GM12892 (cell line): ENCODE measurements around the gene EPC2.

Experiments
- DNase-seq: peaks from one replicate; pipeline ENCODE4 v3.0.0; 2011; ENCODE audit not compliant: insufficient read length
- FAIRE-seq: peaks from 2 replicates; lab custom pipeline; 2011; peaks lifted over from hg19 to GRCh38; lab: Jason Lieb, UNC
- POLR2A ChIP-seq: IDR thresholded peaks from 2 replicates; pipeline ENCODE4 v1.6.1; 2011; ENCODE audit warnings: low read depth, low read length, control low read depth
- POLR2AphosphoS5 ChIP-seq: IDR thresholded peaks from 2 replicates; pipeline ENCODE4 v1.6.1; 2011; ENCODE audit warnings: low read depth, low read length, control low read depth
- TAF1 ChIP-seq: IDR thresholded peaks from 2 replicates; pipeline ENCODE4 v1.6.1; 2011; ENCODE audit warnings: low read depth, mild to moderate bottlenecking, control low read depth, low read length, borderline replicate concordance

EPC2 gene

DNA sequence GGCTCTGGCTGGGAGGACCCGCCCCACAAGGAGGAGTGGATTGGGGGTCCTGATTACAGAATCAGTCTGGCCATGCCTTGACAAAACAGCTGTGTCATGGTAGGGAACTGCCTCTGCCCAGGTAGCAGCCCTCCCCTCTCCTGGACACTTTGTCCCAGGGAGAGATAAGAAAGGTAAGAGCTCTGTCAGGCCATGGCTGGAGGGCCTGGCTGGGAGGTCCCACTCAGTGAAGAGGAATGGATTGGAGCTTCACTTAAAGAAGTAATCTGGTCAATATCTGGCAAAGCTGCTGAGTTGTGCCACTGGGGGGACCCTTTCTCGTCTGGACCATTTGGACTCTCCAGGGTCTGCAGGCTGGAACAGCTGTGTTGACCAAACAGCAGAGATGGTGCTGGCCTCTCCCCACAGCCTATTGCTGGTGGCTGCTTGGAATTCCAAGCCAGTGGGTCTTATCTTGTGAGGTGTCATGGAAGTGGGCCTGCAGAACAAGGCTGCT lies 75.4 kb downstream of the EPC2 start:
- no peak for DNase-seq
- FAIRE-seq: no peak

DNA sequence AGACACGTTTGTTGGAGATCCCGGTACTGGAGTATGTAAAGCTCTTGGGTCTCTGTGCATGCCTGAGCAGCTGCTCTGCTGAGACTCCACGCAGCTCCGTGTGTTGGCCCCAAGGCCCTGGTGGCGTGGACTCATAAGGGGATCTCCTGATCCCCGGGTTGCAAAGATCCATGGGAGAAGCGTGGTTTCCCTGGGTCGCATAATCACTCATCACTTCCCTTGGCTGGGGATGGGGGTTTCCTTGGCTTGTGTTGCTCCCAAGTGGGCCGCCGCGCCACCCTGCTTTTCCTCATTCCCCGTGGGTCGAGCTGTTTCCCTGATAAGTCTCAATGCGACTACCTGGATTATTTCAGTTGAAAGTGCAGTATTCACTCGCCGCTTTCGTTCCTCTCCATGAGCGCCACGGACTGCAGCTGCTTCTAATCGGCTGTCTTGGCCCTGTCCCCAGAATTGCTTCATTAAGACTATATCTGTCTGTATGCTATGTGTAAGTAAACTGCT lies 76.0 kb downstream of the EPC2 start:
- FAIRE-seq: no peak
- no peak for DNase-seq
- TF ChIP-seq POLR2AphosphoS5: no peak
- TF ChIP-seq POLR2A: no peak
- TF ChIP-seq TAF1: no peak

More for the DNA sequence above, 75.4 kb downstream of the EPC2 start:
- TF ChIP-seq TAF1 (no peak), POLR2AphosphoS5 (no peak), POLR2A (no peak)

DNA sequence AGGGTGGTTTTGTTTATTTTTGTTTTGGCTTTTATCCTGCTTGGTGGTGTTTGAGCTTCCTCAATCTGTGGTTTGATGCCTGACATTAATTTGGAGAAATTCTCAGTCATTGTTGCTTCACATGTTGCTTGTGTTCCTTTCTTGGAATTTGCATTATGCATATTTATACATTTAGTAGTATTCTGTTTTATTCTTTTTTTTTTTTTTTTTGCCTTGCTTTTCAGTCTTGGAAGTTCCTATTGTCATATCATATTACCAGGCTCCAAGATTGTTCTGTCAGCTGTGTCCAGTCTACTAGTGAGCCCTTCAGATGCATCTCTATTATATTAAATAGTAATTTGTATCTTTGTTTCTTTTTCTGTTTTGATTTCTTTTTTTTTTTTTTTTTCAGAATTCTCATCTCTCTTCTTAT lies 77.0 kb downstream of the EPC2 start:
- no peak for TF ChIP-seq POLR2AphosphoS5
- TF ChIP-seq TAF1: no peak
- no peak for TF ChIP-seq POLR2A
- DNase-seq (no peak), FAIRE-seq (no peak)

DNA sequence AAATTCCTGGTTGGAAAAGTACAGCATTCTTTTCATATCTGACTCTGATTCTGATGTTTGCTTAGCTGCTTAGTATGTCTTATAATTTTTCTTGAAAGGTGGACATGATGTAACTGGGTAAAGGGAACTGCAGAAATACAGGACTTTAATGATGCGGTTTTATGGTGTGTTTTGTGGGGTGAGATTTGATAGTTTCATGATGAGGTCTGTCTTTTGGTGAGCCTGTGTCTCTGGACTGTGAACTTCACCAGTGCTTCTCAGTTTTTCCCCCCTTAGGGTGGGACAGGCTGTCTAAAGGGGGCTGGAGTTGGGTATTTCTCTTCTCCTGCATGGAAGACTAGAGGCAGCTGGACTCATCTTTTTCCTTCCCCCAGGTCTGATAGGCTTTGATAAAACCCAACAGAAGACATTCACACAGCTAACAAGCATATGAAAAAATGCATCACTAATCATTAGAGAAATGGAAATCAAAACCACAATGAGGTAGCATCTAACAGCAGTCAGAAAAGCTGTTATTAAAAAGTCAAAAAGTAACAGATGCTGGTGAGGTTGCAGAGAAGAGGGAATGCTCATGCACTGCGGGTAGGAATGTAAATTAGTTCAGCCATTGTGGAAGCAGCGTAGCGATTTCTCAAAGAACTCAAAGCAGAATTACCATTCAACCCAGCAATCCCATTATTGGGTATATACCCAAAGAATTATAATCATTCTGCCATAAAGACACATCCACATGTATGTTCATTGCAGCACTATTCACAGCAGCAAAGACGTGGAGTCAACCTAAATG lies 77.6 kb downstream of the EPC2 start:
- DNase-seq (no peak), FAIRE-seq (no peak)
- TF ChIP-seq POLR2A (no peak), TAF1 (no peak), POLR2AphosphoS5 (no peak)

DNA sequence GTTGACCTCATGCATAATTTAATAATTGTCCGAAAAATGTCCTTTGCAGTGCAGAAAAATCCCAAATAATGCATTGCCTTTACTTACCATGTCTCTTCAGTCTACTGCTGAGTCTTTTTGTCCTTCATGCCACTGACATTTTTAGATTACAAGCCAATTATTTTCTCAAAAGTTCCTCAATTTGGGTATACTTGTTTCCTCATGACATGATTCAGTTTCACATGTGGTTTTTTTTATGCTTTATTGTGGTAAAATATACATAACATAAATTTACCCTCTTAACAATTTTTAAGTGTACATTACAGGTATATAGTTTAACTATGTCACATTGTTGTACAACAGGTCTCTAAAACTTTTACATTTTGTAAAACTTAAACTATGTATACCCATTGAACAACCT lies 81.0 kb downstream of the EPC2 start:
- TF ChIP-seq POLR2A (no peak), TAF1 (no peak), POLR2AphosphoS5 (no peak)
- DNase-seq (no peak), FAIRE-seq (peak; percentile 27)

DNA sequence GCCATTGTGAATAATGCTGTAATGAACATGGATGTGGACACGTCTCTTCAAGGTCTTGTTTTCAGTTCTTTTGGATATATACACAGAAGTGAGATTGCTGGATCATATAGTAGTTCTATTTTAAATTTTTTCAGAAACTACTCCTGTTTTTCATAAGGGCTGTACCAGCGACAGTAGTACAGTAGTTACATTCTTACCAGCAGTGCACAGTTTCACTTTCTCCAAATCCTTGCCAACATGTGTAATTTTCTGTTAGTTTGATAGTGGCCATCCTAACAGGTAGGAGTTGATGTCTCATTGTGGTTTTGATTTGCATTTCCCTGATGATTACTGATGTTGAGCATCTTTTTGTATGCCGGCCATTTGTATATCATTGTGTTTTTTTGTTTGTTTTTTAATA lies 81.7 kb downstream of the EPC2 start:
- DNase-seq: no peak
- TF ChIP-seq POLR2A (no peak), POLR2AphosphoS5 (no peak), TAF1 (no peak)
- no peak for FAIRE-seq

DNA sequence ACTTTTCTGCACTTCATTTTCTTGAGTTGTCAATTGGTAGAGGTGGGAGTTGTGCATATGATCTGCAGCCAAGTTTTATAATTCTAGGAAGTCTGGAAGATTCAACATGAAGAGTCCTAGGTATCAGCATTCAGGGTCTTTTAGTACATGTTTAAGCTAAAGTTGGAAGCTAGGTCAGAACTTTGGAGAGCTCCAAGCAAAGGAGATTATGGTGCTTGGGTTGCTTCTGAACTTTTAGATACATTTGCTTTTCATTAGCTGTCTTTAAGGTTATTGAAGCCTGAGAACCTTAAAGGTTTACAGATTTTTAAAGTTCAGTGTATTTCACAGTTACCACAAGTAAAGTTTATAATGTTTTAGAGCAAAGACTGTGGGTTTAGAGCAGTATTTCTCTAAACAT lies 85.5 kb downstream of the EPC2 start:
- TF ChIP-seq TAF1 (no peak), POLR2A (no peak), POLR2AphosphoS5 (no peak)
- FAIRE-seq (no peak), DNase-seq (no peak)

DNA sequence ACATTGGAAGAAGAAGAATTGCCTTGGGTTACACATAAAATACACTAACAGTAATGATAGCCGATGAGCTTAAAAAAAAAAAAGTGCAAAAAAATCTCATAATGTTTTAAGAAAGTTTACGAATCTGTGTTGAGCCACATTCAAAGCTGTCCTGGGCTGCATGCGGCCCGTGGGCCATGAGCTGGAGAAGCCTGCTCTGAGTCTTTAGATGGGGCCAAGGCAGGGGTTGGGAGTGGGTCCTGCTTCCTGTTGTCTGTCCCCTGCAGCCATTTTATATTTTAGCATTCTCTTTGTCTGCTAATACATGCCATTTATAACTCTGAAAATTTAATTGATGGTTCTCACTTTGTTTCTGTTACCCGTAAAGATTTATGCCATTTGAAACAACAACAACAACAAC lies 93.2 kb downstream of the EPC2 start:
- FAIRE-seq: no peak
- TF ChIP-seq POLR2AphosphoS5 (no peak), POLR2A (no peak), TAF1 (no peak)

DNA sequence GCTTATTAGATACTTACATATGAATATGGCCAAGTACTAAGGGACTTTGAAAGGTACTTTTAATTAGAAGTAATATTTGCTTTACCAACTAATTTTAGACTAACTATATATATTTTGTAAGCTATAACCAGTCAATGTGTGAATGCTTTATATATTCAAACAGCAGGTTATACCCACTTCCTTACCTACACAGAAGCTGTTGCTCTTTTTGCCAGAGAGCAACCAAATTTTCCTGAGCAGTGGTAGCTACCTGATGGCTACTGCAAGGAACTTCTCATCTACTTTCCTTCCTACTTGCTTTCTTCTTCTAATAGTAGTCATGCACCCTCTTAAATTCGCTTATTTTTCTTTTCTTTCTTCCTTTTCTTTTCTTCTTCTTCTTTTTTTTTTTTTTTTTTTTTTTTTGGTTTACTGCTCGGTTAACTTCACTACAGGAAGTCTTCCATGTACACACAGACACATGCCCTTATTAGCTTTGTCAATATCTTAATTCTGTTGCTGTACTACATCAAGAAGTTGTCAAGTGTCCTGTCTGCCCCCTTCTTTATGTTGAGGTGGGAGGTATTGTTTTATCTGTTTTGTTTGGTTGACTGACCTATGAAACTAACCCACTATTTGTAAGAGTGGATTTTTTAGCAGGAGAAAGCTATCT lies 95.0 kb downstream of the EPC2 start:
- FAIRE-seq: no peak
- no peak for TF ChIP-seq POLR2AphosphoS5
- no peak for TF ChIP-seq POLR2A
- no peak for TF ChIP-seq TAF1
- DNase-seq: no peak

More for the DNA sequence above, 93.2 kb downstream of the EPC2 start:
- no peak for DNase-seq

DNA sequence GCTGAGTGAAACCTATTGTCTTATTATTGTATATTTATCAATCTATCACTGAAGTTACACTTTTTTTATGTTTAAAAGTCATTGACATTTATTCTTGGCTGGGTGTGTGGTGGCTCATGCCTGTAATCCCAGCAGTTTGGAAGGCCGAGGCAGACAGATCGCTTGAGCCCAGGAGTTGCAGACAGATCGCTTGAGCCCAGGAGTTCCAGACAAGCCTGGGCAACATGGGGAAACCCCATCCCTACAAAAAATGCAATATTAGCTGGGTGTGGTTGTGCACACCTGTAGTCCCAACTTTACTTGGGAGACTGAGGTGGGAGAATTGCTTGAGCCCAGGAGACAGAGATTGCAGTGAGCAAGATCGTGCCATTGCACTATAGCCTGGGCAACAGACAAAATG lies 97.8 kb downstream of the EPC2 start:
- no peak for DNase-seq
- FAIRE-seq: no peak
- no peak for TF ChIP-seq POLR2AphosphoS5
- TF ChIP-seq POLR2A: no peak
- TF ChIP-seq TAF1: no peak

DNA sequence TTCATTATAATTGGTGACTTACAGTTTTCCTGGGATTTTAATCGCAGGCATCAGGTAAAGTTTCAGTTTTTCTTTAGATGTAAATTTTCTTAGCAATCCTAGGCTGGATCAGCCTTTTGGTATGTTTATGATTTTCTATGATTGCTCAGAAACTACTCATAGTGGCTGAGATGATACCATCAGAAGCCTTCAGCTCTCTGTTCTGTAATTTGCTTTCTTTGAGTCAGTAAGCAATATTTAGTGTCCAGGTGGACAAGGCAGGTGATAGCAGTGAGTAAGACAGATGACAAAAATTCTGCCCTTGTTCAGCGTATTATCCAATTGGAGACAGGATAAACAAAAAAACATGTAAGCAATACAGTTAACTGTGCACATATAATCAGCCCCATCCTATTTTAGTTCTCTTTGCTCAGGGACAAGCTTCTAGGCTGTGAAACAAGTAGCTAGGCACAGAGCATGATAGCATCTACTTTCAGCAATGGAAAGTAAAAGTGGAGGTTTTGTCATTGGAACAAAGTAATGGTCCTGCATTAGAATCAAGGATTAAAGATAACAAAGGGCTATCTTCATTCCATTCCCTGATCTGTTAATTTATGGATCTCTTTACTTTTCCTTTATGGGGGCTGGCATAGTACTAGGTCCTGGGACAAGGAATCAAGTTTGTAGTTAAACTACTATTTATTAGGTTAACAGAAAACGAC lies 100.8 kb downstream of the EPC2 start:
- FAIRE-seq (no peak), DNase-seq (no peak)

More for the DNA sequence above, 100.8 kb downstream of the EPC2 start:
- TF ChIP-seq TAF1 (no peak), POLR2AphosphoS5 (no peak), POLR2A (no peak)
